GM12865 (cell line): ENCODE measurements around the gene UST.

Experiments used
- DNase-seq: peaks from one replicate; pipeline ENCODE4 v3.0.0; 2010; ENCODE audit warnings: low read depth
- H3K4me3 ChIP-seq: 2 replicates; pipeline ENCODE4 v1.5.1; 2011; ENCODE audit warnings: mild to moderate bottlenecking, low read depth, low read length, control low read depth
- CTCF ChIP-seq: IDR thresholded peaks from 2 replicates; pipeline ENCODE4 v1.5.1; 2011; ENCODE audit warnings: low read length, control low read depth, low read depth, inconsistent platforms; ENCODE audit not compliant: insufficient read depth; ENCODE audit errors: missing control alignments

Gene UST

GRCh38 chr6:149080511-149080910, 333.7 kb downstream of the UST start:
- no peak overlapping the region for H3K4me3 ChIP-seq
- no peak for DNase-seq
- no peak for TF ChIP-seq CTCF

- H3K4me3 ChIP-seq: no peak overlapping the region
- DNase-seq: no peak
- TF ChIP-seq CTCF: no peak
Observed at GRCh38 chr6:149081281-149081680, 334.5 kb downstream of the UST start.

- H3K4me3 ChIP-seq: no peak overlapping the region
- TF ChIP-seq CTCF: peak; percentile 73
- peak; percentile 92 for DNase-seq
Observed at GRCh38 chr6:149082320-149082719, 335.5 kb downstream of the UST start.

- TF ChIP-seq CTCF: no peak
- no peak for DNase-seq
Observed at GRCh38 chr6:149084026-149084425, 337.2 kb downstream of the UST start.

GRCh38 chr6:149084808-149085556, 338.2 kb downstream of the UST start:
- DNase-seq: no peak
- no peak for TF ChIP-seq CTCF
- H3K4me3 ChIP-seq: no peak overlapping the region

More at GRCh38 chr6:149084026-149084425, 337.2 kb downstream of the UST start:
- no peak overlapping the region for H3K4me3 ChIP-seq

- no peak for DNase-seq
- H3K4me3 ChIP-seq: no peak overlapping the region
- TF ChIP-seq CTCF: no peak
Observed at GRCh38 chr6:149085557-149085938, 338.7 kb downstream of the UST start.

GRCh38 chr6:149086363-149086762, 339.5 kb downstream of the UST start:
- TF ChIP-seq CTCF: no peak
- no peak overlapping the region for H3K4me3 ChIP-seq
- no peak for DNase-seq
